ENCODE measurements around the gene CLEC4E. TPM values are rescaled to one million over a fixed set of nuclear protein-coding genes. Genes with fewer than 3 reads are reported as not detected.

Gene CLEC4E
- total and polyA plus RNA-seq, 3 donors from 2014 or later, result 0.98 to 3.2 (median 2.0) TPM

DNA sequence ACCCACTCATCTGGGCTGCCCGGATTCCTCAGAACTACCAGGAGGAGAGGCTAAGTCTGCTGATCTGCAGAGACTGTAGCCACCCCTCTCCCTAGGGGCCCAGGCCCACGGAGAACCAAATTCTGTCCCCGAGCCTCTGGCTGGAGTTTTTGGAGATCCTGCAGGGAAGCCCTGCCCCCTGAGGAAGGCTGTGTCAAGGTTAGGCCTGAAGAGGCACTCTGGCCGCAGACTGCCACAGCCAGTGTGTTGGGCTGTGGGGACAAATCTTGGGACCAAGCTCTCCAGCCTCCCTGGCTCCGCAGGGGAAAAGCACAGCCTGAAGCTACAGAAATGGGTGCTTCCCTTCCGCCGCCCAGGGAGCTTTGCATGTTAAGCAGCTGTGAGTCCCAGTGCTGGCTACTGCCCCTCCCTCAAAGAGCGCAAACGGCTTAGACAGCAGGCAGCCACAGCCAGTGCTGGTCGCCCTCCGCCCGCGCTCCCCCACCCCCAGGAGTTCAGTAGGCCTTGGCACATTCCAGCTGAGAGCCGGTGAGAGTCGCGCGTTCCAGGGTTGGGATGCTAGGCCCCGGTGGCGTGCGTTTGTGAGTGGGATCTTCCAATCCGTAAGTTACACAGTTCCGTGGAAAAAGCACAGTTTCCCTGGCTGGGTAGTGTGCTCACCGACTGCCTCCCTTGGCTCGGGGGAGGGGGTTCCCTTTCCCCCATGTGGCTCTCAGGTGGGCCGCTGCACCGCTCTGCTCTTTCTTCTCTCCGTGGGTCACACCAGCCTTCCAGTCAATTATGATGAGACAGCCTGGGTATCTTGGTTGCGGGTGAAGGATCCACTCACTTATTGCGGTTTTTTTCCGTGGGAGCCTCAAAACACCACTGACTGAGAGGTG is 13.2 kb downstream of the CLEC4E start:
- intact Hi-C loops (cut with DNase I; ENCODE audit: low total_unique reads), result no loop called here
- H3K4me3 ChIP-seq, result peak overlapping the region in 1 of 2 donors; percentile 12
- WGBS, 2 donors, result 47 to 65% methylated on average over 22 to 30 of the region's 30 CpGs

DNA sequence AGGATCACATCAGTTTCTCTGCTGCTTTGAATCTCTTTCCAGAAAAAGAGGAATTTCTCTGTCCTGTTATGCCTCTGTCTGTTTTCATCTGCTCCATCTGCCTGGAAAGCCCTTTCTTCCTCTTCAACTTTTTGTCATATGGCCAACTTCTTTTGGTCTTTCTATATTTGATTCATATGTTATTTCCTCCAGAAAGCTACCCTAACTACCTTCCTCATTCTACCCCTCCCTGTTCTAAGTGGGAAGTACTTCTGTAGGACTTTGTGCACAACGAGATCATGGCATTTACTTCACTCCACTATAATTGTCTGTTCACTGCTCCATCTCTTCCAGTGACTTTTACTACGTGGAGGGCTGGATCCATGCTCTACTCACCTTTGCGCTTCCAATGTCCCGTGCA is 21.5 kb downstream of the CLEC4E start:
- H3K4me1 ChIP-seq, result no peaks in the 10 kb centered on the region
- TF ChIP-seq, protein P1, sequence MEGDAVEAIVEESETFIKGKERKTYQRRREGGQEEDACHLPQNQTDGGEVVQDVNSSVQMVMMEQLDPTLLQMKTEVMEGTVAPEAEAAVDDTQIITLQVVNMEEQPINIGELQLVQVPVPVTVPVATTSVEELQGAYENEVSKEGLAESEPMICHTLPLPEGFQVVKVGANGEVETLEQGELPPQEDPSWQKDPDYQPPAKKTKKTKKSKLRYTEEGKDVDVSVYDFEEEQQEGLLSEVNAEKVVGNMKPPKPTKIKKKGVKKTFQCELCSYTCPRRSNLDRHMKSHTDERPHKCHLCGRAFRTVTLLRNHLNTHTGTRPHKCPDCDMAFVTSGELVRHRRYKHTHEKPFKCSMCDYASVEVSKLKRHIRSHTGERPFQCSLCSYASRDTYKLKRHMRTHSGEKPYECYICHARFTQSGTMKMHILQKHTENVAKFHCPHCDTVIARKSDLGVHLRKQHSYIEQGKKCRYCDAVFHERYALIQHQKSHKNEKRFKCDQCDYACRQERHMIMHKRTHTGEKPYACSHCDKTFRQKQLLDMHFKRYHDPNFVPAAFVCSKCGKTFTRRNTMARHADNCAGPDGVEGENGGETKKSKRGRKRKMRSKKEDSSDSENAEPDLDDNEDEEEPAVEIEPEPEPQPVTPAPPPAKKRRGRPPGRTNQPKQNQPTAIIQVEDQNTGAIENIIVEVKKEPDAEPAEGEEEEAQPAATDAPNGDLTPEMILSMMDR (IDR thresholded peaks at IDR 0.05), result no peak
- TF ChIP-seq POLR2A (IDR thresholded peaks at IDR 0.05), result no peak
- intact Hi-C loops (cut with DNase I; ENCODE audit: low total_unique reads), result no loop called here
- H3K27ac ChIP-seq, result no peak overlapping the region
- H3K36me3 ChIP-seq (ENCODE audit: low read depth, missing control alignments), result no peaks in the 10 kb centered on the region
- H3K9me3 ChIP-seq, result no peaks in the 10 kb centered on the region
- no peak for DNase-seq
- 80 to 90% methylated on average over 4 of the region's 4 CpGs for WGBS, 2 donors
- H3K4me3 ChIP-seq, result no peak overlapping the region
- H3K27me3 ChIP-seq, result no peaks in the 10 kb centered on the region

More for the DNA sequence above, 13.2 kb downstream of the CLEC4E start:
- TF ChIP-seq POLR2A (IDR thresholded peaks at IDR 0.05), result no peak
- TF ChIP-seq, protein P1 (IDR thresholded peaks at IDR 0.05), result no peak
- Histone ChIP-seq H3K27me3 (no peaks in the 10 kb centered on the region), H3K36me3 (ENCODE audit: low read depth, missing control alignments) (no peaks in the 10 kb centered on the region), H3K4me1 (no peaks in the 10 kb centered on the region), H3K9me3 (no peaks in the 10 kb centered on the region), H3K27ac (no peak overlapping the region)
- DNase-seq, result no peak

DNA sequence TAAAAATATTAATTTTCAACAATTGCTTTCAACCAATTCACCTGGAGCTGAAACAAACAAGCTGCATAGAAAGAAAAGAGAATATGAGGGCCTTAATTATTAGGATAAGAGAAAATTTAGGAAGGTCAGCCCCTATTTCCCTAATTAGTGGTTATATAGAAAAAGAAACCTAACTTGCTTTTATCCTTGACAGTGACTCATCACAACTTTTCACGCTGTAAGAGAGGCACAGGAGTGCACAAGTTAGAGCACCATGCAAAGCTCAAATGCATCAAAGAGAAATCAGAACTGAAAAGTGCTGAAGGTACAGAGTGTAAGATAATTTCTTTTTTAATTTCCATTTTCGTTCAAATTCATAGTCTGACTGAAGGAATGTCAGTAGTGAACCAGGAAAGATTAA is 22.7 kb downstream of the CLEC4E start:
- Histone ChIP-seq H3K4me1 (no peaks in the 10 kb centered on the region), H3K9me3 (no peaks in the 10 kb centered on the region), H3K36me3 (ENCODE audit: low read depth, missing control alignments) (no peaks in the 10 kb centered on the region), H3K27me3 (no peaks in the 10 kb centered on the region), H3K27ac (no peak overlapping the region), H3K4me3 (no peak overlapping the region)
- WGBS, 2 donors, result 63 to 75% methylated on average over 2 of the region's 2 CpGs
- intact Hi-C loops (cut with DNase I; ENCODE audit: low total_unique reads), result no loop called here
- TF ChIP-seq POLR2A (IDR thresholded peaks at IDR 0.05), result no peak
- TF ChIP-seq, protein P1 (IDR thresholded peaks at IDR 0.05), result no peak
- no peak for DNase-seq

DNA sequence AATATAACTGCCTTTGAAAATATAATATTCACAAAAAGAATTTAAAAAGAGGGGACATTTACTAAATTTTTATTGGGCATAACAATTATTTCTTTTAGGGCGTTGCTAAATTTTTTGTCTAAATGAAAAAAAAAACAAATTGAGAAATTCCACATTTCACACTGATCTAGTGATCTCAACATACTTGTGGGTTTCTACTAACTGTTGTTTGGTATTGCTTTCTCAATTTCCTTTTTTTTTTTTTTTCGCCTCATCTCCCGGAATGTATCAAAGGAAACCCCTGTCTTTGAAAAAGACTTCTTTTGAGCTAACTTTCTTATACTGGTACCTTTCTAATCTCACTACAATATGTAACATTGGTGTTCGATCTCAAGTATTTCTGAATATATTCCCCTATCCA is 27.4 kb downstream of the CLEC4E start, which contains the start of gene CLEC4D:
Gene CLEC4D, plus strand, starts transcription at position 248 of the 400 bp plus-strand sequence. CDS start 230 bp downstream, outside the sequence.
- Histone ChIP-seq H3K27me3 (no peaks in the 10 kb centered on the region), H3K4me3 (no peak within 1 kb of the TSS), H3K36me3 (ENCODE audit: low read depth, missing control alignments) (no peaks in the 10 kb centered on the region), H3K27ac (no peak within 1 kb of the TSS), H3K9me3 (no peaks in the 10 kb centered on the region), H3K4me1 (no peaks in the 10 kb centered on the region)
- intact Hi-C loops (cut with DNase I; ENCODE audit: low total_unique reads), result no loop called here
- 86 to 89% methylated on average over 4 of the region's 4 CpGs for WGBS, 2 donors
- no peak for DNase-seq
- no peak for TF ChIP-seq POLR2A (IDR thresholded peaks at IDR 0.05)
- TF ChIP-seq, protein P1 (IDR thresholded peaks at IDR 0.05), result no peak
